ENCODE data around the gene TTLL3. TPM values are rescaled to one million over a fixed set of nuclear protein-coding genes. Genes with fewer than 3 reads are reported as not detected.

TTLL3 gene
- total RNA-seq, 1 experiment from 2014 or later, result 15.7 TPM

DNA sequence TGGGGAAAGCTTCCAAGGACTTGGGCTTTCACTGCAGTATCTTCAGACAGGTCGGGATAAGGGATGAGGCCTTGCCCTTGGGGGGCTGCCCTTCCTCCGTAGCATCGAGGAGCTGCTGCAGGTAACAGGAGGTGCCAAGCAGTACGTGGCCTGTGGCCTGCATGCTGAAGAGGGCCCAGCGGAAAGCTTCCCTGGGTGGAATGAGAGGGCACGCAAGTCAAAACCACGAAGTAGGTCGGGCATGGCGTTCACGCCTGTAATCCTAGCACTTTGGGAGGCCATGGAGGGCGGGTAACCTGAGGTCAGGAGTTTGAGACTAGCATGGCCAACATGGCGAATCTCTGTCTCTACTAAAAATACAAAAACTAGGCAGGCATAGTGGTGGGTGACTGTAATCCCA lies 57.0 kb downstream of the TTLL3 start:
- POLR2A ChIA-PET, result no interaction called here
- no peak for DNase-seq (ENCODE audit: low read depth, low spot score)
- BruUV-seq (replicated peaks), result no TSS peak
- ATAC-seq, result no peak
- peaks cover 6% of the 10 kb centered on the region; the same call in 1 of the 2 replicates for H3K4me1 ChIP-seq (ENCODE audit: control insufficient read depth, insufficient read depth, low read length)
- H3K9me3 ChIP-seq (ENCODE audit: control insufficient read depth, insufficient read depth, low read depth, low read length), result no peaks in the 10 kb centered on the region
- intact Hi-C loops (cut with micrococcal nuclease; ENCODE audit: unreplicated experiment) (no loop called here), in situ Hi-C loops (cut with HindIII; ENCODE audit: low pct_unique_long_range_greater_than_20kb, low sequenced_read_pairs) (no loop called here)
- H3K27ac ChIP-seq (ENCODE audit: low read length), result no peak overlapping the region
- no peaks in the 10 kb centered on the region for H3K36me3 ChIP-seq (ENCODE audit: control insufficient read depth, insufficient read depth, low read length)
- H3K27me3 ChIP-seq (ENCODE audit: control insufficient read depth, insufficient read depth, low read length), result no peaks in the 10 kb centered on the region
- CTCF ChIA-PET, result no interaction called here
- no peak for TF ChIP-seq POLR2AphosphoS5 (IDR thresholded peaks at IDR 0.05; ENCODE audit: low read depth, low read length)
- TF ChIP-seq, protein P1, sequence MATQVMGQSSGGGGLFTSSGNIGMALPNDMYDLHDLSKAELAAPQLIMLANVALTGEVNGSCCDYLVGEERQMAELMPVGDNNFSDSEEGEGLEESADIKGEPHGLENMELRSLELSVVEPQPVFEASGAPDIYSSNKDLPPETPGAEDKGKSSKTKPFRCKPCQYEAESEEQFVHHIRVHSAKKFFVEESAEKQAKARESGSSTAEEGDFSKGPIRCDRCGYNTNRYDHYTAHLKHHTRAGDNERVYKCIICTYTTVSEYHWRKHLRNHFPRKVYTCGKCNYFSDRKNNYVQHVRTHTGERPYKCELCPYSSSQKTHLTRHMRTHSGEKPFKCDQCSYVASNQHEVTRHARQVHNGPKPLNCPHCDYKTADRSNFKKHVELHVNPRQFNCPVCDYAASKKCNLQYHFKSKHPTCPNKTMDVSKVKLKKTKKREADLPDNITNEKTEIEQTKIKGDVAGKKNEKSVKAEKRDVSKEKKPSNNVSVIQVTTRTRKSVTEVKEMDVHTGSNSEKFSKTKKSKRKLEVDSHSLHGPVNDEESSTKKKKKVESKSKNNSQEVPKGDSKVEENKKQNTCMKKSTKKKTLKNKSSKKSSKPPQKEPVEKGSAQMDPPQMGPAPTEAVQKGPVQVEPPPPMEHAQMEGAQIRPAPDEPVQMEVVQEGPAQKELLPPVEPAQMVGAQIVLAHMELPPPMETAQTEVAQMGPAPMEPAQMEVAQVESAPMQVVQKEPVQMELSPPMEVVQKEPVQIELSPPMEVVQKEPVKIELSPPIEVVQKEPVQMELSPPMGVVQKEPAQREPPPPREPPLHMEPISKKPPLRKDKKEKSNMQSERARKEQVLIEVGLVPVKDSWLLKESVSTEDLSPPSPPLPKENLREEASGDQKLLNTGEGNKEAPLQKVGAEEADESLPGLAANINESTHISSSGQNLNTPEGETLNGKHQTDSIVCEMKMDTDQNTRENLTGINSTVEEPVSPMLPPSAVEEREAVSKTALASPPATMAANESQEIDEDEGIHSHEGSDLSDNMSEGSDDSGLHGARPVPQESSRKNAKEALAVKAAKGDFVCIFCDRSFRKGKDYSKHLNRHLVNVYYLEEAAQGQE (IDR thresholded peaks at IDR 0.05; ENCODE audit: insufficient read depth in 1 of 2, low read depth in 2 of 2, low read length in 1 of 2), result no peak
- no peak for TF ChIP-seq SIN3A (IDR thresholded peaks at IDR 0.05; ENCODE audit: borderline replicate concordance, insufficient read depth, low read depth, low read length)
- TF ChIP-seq, protein P2, sequence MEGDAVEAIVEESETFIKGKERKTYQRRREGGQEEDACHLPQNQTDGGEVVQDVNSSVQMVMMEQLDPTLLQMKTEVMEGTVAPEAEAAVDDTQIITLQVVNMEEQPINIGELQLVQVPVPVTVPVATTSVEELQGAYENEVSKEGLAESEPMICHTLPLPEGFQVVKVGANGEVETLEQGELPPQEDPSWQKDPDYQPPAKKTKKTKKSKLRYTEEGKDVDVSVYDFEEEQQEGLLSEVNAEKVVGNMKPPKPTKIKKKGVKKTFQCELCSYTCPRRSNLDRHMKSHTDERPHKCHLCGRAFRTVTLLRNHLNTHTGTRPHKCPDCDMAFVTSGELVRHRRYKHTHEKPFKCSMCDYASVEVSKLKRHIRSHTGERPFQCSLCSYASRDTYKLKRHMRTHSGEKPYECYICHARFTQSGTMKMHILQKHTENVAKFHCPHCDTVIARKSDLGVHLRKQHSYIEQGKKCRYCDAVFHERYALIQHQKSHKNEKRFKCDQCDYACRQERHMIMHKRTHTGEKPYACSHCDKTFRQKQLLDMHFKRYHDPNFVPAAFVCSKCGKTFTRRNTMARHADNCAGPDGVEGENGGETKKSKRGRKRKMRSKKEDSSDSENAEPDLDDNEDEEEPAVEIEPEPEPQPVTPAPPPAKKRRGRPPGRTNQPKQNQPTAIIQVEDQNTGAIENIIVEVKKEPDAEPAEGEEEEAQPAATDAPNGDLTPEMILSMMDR (IDR thresholded peaks at IDR 0.05), result no peak
- no peak for TF ChIP-seq TCF7L2 (IDR thresholded peaks at IDR 0.05; ENCODE audit: low read depth, low read length)
- no peak overlapping the region for H3K4me3 ChIP-seq (ENCODE audit: low read depth in 2 of 2, low read length in 2 of 2)

DNA sequence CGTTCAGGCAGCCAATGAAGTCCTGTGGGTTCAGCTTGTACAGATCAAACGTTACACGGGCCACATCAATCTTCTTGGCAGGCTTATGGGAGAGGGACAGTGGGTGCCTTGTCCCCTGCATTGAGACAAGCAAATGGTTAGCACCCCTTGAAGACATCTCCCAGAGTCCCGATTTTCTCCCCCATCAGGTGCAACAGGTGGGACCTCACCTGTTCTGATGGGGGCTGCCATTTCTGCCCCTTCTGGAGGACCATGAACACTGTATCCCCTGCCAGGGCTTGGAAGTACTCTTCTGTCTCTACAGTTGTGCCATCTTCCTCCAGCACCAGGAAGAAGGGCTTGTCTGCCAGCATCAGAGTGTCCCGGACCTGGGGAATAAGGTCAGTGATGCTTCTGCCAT lies 59.9 kb downstream of the TTLL3 start:
- H3K36me3 ChIP-seq (ENCODE audit: control insufficient read depth, insufficient read depth, low read length), result no peaks in the 10 kb centered on the region
- in situ Hi-C loops (cut with HindIII; ENCODE audit: low pct_unique_long_range_greater_than_20kb, low sequenced_read_pairs), result no loop called here
- intact Hi-C loops (cut with micrococcal nuclease; ENCODE audit: unreplicated experiment), result no loop called here
- no peaks in the 10 kb centered on the region for H3K9me3 ChIP-seq (ENCODE audit: control insufficient read depth, insufficient read depth, low read depth, low read length)
- CTCF ChIA-PET, result no interaction called here
- H3K27me3 ChIP-seq (ENCODE audit: control insufficient read depth, insufficient read depth, low read length), result no peaks in the 10 kb centered on the region
- DNase-seq (ENCODE audit: low read depth, low spot score) (no peak), ATAC-seq (no peak)
- no peak for TF ChIP-seq TCF7L2 (IDR thresholded peaks at IDR 0.05; ENCODE audit: low read depth, low read length)
- TF ChIP-seq SIN3A (IDR thresholded peaks at IDR 0.05; ENCODE audit: borderline replicate concordance, insufficient read depth, low read depth, low read length), result no peak
- TF ChIP-seq, protein P1 (IDR thresholded peaks at IDR 0.05; ENCODE audit: insufficient read depth in 1 of 2, low read depth in 2 of 2, low read length in 1 of 2), result no peak
- TF ChIP-seq, protein P2 (IDR thresholded peaks at IDR 0.05), result no peak
- no peak overlapping the region for H3K4me3 ChIP-seq (ENCODE audit: low read depth in 2 of 2, low read length in 2 of 2)
- H3K4me1 ChIP-seq (ENCODE audit: control insufficient read depth, insufficient read depth, low read length), result no peaks in the 10 kb centered on the region
- POLR2A ChIA-PET, result no interaction called here
- no peak overlapping the region for H3K27ac ChIP-seq (ENCODE audit: low read length)
- BruUV-seq (replicated peaks), result no TSS peak
